H1 (cell line): ENCODE measurements around the gene SLC25A21. TPM values are rescaled to one million over a fixed set of nuclear protein-coding genes. Genes with fewer than 3 reads are reported as not detected.

Experiments
- CHD2 ChIP-seq: IDR thresholded peaks from 2 replicates; pipeline ENCODE4 v1.6.1; 2012; ENCODE audit warnings: low read length, improper control_type of control experiment
- polyA plus RNA-seq, 7 experiments: library from polyadenylated mRNA; depleted of rRNA in 3 of 7; stranded (reverse) in 5 of 7; unstranded in 2 of 7; fragments of >200 nt in 5 of 7; fragments of 200-250 nt in 2 of 7; gene quantifications; 1 replicate in 5 of 7; 2 replicates in 1 of 7; 4 replicates in 1 of 7; pipeline versions ENCODE4 v1.2.1 to v1.2.3, GENCODE V29; 2011 to 2013; ENCODE audit warnings: missing spikeins in 2 of 7, mixed read lengths in 2 of 7
- total RNA-seq: library from RNA; stranded (reverse); fragmentation: NEBNext Ultra II Directional; extraction: Animal tissue kit (Norgen Biotek cat#: 25700); gene quantifications from 2 replicates; pipeline ENCODE4 v1.2.1, GENCODE V29; 2021

The SLC25A21 gene
- total and polyA plus RNA-seq, 2 of the 8 experiments (the other 6 are each of a cell fraction or from before 2014, with no cell fraction given): 6.9 to 15.7 TPM

- no peak for TF ChIP-seq CHD2
Observed at GRCh38 chr14:37013078-37013477, 159.3 kb downstream of the SLC25A21 start (continued).
